Effector CD8-positive, alpha-beta T cell (primary cell): Measurements from ENCODE around the gene NAALADL2.

ENCODE experiments used
- DNase-seq: peaks from one replicate; lab custom pipeline; 2025; lab: John Stamatoyannopoulos, UW

NAALADL2 gene

GRCh38 chr3:174884776-174885568, 25.8 kb downstream of the NAALADL2 start:
- no peak for DNase-seq

- DNase-seq: no peak
These were observed 32.5 kb downstream of the NAALADL2 start for GRCh38 chr3:174891524-174892203.

- DNase-seq: no peak
These were observed 47.9 kb downstream of the NAALADL2 start for GRCh38 chr3:174907027-174907426.

- DNase-seq: no peak
These were observed 48.7 kb downstream of the NAALADL2 start for GRCh38 chr3:174907628-174908407.

GRCh38 chr3:174931473-174932353, 72.6 kb downstream of the NAALADL2 start:
- no peak for DNase-seq

- DNase-seq: no peak
These were observed 77.5 kb downstream of the NAALADL2 start for GRCh38 chr3:174936590-174936989.

GRCh38 chr3:174937478-174937877, 78.3 kb downstream of the NAALADL2 start:
- no peak for DNase-seq

- no peak for DNase-seq
These were observed 79.0 kb downstream of the NAALADL2 start for GRCh38 chr3:174938102-174938501.

GRCh38 chr3:174940151-174940550, 81.0 kb downstream of the NAALADL2 start:
- no peak for DNase-seq

GRCh38 chr3:174945276-174945675, 86.1 kb downstream of the NAALADL2 start:
- DNase-seq: no peak

GRCh38 chr3:174945951-174946350, 86.8 kb downstream of the NAALADL2 start:
- DNase-seq: no peak

GRCh38 chr3:174949523-174949922, 90.4 kb downstream of the NAALADL2 start:
- DNase-seq: no peak

GRCh38 chr3:174951034-174951433, 91.9 kb downstream of the NAALADL2 start:
- no peak for DNase-seq

GRCh38 chr3:174951498-174952005, 92.4 kb downstream of the NAALADL2 start:
- DNase-seq: no peak

- no peak for DNase-seq
These were observed 93.9 kb downstream of the NAALADL2 start for GRCh38 chr3:174953068-174953467.

GRCh38 chr3:174955513-174956016, 96.4 kb downstream of the NAALADL2 start:
- DNase-seq: no peak

- DNase-seq: no peak
These were observed 97.9 kb downstream of the NAALADL2 start for GRCh38 chr3:174957081-174957480.

- no peak for DNase-seq
These were observed 98.4 kb downstream of the NAALADL2 start for GRCh38 chr3:174957551-174958001.

- no peak for DNase-seq
These were observed 99.7 kb downstream of the NAALADL2 start for GRCh38 chr3:174958671-174959328.

- DNase-seq: no peak
These were observed 100.5 kb downstream of the NAALADL2 start for GRCh38 chr3:174959556-174960065.
